ENCODE results near the gene CALD1.
A peak's percentile ranks its signal among the peaks of the same experiment; 100 is the strongest.

The CALD1 gene, protein sequence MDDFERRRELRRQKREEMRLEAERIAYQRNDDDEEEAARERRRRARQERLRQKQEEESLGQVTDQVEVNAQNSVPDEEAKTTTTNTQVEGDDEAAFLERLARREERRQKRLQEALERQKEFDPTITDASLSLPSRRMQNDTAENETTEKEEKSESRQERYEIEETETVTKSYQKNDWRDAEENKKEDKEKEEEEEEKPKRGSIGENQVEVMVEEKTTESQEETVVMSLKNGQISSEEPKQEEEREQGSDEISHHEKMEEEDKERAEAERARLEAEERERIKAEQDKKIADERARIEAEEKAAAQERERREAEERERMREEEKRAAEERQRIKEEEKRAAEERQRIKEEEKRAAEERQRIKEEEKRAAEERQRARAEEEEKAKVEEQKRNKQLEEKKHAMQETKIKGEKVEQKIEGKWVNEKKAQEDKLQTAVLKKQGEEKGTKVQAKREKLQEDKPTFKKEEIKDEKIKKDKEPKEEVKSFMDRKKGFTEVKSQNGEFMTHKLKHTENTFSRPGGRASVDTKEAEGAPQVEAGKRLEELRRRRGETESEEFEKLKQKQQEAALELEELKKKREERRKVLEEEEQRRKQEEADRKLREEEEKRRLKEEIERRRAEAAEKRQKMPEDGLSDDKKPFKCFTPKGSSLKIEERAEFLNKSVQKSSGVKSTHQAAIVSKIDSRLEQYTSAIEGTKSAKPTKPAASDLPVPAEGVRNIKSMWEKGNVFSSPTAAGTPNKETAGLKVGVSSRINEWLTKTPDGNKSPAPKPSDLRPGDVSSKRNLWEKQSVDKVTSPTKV

DNA sequence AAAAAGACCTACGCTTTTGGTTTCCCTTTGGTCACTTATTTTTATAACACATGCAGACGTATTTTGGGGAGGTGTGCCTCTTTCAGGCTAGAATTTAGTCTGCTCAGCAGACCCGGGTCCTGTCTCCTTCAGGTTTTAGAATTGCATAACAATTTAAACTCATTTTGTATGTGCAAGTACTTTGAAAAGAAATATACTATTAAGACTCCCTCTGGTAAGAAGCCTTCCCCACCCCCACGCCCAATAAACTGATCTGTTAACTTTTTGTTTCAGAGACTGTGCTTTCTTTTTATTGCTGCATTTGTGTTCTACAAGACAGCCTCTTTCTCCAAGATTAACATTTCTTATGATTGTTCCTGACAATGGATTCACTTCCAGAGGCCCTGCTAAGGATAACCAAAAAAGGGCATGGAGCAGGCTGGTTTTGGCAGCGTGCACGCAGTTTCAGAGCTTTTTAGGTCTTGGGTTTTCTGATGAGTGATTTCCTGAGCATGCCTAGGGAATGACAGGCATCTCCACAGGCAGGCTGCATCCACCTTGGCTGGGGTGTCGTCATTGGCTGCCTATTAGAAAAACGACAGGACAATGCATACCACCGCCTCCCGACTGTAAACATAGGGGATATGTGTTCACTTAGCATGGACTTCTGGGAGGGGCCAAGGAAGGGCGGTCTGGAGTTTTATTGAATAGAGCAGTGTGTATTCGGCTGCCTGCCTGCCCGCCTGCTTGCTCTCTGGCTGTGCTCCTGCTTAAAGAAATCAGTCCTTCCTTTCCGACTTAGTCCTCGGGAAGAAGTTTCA, at the start of gene CALD1:
TSS of gene CALD1 (plus strand) at position 694 of the 800 bp plus-strand sequence. CDS start 88,100 bp downstream, outside the sequence.
- DNase-seq = no peak

DNA sequence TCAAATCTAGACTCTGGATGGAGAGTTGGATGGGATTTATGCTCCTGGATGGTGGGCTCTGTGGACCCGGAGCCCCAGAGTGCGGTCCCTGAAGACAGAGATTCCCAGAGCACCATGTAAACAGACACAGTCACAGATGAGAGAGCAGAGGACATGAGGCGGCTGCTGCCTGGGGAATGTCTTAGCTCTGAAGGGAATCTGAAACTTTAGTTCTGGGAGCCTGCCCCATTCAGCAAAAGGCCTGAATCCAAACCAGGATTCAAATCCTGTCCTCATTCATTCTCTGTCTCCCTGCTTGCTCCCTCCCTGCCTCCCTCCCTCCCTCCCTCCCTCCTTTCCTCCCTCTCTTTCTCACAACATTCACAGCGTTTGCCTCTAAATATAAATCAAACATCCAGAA, 49.5 kb upstream of the CALD1 start:
- DNase-seq = no peak

DNA sequence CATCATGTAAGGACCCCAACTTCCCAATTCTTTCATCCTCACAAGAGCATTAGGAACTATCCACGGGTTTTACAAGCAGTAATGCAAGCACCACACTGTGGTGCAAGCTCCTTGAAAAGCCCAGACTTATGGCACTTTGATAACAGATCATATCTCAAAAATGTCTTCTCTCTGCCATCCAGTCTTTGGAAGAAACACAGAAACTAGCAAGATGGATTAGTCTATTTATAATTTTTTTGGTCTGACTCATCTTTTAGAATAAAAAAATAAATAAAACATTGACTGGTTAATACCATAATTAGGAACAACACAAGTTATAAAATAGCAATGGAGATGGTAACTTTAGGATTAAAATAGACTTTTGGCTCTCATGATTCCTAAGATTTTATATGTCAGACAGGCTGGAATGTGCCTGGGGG, 49.0 kb upstream of the CALD1 start:
- no peak for DNase-seq

DNA sequence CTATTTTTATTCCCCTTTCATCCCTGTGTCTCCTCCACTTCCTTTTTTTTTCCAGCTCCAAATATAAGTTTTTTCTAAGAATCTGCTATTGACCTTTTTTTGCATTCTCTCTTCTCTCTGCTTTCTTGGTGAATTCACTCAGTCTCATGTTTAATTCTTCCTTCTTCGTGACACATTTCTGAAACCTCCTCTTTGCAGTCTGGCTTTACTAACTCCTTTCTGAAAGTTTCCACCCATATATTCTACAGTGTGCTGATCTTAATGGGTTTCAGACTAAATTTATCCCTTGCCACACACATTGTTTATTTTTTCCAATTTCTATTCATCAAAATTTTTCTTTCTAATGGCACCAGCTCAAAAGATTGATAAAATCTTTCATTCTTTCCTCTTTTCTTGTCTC, 47.8 kb upstream of the CALD1 start:
- no peak for DNase-seq

DNA sequence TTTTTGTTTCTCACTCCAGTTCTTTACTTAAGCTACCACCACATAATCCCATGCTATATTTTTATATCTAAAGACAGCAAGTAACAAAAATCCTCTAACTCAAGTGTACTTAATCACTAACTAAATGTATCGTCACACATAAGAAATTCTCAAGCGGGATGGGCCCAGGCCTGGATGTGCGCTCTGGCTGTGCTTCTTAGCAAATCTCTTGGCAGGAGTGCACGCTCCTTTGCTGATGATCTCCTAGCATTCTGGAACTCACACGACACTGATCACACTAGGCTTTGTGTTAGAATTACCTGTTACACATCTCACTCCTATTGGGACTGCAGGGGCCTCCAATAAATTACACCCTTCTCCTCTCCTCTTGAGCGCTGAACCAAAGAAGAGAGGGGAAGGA, 46.7 kb upstream of the CALD1 start:
- DNase-seq = no peak

DNA sequence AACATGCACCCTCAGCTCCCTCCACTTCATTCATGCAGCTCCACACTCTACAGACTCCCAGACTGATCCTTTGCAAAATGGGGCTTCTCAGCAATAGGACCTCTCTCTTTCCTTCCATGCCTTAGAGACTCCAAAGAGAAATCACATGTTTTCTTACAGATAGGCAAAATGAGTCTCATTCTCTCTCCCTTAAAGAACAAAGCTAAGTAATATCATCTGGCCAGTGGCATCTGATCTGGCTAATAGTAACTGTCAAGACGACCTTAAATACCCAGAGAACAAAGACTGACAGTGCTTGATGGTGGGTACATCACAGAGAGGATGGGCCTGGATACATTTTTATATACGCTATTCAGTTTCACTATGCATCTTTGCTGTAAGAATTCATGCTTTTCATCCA, 43.1 kb upstream of the CALD1 start:
- DNase-seq = no peak

DNA sequence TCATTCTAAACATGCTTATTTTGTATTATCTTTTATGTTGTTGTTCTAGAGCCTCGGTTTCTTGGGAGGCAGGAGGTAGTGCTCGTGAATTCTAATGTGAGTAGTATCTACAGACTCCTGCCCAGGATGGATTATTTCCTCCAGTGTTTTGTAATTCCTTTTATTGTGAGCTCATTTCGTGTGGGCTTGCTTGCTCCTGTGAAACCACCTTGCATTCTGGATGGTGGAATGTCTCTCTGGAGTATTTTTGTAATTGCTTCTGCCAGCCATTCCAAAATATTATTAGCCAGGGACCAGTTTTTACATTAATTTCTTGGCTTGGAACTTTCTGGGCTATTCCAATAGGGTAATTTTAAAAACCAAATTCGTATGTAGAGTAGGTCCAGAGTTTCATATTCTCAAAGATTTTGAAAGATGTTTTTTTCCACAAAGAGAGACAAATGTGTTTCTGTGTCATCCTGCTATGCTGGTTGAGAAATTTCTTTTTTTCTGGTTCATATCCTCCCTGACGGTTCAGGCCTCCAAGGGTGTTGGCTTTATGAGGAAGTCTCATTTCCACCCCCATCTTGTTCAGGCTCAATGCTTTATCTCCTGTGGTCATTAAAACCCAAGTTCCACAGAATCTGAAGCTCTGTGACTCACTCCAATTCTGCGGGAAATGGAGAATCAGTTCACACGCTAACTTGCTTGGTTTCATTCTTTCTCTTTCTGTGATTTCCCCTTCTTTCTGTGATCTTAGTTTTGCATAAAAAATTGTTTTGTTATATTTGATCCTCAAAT, 41.7 kb upstream of the CALD1 start:
- no peak for DNase-seq

DNA sequence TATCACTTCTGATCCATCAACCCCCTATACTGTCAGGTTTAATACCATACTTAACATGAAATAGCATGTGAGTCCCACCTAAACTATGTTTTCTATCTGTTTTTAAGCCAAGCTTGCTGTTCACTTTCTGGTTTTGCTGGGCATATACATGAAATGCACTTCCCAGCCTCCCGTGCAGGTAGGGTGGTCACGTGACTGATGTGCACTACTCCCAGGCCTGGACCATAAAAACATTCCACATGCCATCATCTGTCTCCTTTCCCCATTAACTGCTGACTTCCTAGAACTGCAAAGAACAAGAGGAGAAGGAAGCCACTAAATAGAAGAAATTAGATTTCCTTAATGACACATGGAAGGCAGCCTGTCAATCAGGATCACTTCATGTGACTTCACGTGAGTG, 40.1 kb upstream of the CALD1 start:
- DNase-seq = no peak

DNA sequence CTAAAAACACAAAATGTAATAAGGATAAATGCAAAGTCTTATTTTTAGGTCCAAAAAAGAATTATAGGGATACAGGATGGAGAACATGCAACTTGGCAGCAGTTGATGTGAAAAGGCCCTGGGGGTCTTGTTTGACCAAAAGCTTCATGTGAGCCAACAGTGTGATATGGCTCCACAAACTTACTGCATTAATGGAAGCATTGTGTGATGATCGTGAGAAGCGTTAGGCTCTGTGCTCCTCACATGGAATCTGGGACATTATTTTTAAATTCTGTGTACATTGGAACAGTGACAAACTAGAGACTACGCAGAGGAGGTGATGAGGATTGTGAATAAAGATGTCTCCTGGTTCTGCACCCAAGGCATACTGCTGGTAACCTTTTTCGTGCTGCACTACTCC, 39.1 kb upstream of the CALD1 start:
- DNase-seq = no peak

DNA sequence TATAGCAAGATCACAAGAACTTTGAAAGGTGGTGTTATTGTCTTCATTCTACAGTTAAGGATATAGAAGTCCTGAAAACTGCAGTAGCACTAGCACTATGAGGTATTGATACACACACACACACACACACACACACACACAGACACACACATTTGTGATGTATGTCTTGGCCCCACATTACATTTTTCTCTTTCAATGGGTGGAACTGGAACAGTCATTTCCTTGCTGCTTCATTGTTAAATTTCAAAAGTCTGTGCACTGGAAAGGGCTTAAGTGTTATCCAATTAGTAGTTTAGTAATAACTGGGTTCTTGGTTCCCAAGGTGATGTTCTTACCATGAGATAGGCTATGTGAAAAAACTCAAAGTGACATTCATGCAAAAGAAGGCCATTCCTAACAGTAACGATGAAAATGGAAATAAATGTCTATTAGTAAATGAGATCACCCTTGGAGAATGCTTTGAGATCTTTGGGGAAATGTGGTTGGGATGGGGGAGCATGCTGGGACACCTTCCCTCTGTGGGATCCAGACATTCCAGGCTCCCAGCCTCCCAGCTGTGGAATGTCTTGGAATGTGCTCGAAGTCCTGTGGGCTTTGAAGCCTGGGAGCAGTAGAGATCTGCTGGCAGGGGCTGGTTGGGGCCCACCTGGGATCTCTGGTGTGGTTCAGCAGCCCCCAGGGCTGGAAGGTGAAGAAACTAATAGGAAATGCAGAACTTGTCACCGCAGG, 37.4 kb upstream of the CALD1 start:
- DNase-seq = no peak

DNA sequence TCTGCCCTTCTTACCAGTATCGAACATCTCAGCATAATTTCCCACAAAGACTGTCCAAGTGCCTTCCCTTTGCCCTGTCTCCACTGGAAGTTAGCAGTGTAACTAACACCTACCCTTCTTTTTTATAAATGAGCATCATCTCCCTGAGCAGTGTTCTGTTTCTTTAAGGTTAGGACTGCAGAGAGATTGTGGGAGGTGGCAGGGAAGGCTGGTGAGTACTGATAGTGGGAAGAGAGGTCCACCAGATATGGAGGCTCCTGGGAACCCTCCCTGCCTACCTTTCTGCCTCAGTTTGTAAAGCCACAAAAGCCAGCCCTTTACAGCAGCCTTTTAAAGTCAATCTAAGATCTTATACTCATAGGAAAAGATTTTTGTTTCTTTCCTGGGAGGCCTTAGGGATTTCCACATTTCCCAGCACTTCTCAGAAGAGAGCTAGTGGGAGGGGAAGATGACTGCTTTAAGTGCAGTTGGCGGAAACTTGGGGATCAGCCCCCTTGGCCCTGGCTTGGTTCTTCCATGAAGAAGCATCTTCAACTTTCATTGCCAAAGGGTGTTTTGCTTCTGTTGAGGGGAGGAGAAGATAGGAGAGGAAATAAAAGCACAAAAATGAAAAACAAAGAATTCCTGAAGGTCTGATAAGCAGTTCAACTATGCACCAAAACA, 36.6 kb upstream of the CALD1 start:
- DNase-seq = no peak

DNA sequence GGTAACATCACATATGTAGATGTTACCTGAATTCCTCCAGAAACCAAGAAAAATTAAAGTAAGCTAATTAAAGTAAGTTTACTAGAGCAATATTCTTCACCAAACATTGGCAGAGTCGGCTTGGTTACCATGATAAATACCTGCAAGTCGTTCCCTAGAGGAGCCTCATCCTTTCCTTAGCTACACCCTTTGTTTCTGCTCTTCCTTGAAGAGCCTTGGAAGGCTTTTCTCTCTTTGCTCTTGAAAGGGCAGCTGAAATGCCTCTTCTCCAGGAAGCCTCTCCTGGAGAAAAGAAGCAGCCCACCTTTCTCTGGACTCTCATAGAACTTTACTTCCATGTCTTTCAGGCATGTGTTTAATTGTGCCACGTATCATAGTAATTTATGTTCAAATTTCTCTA, 34.9 kb upstream of the CALD1 start:
- no peak for DNase-seq

DNA sequence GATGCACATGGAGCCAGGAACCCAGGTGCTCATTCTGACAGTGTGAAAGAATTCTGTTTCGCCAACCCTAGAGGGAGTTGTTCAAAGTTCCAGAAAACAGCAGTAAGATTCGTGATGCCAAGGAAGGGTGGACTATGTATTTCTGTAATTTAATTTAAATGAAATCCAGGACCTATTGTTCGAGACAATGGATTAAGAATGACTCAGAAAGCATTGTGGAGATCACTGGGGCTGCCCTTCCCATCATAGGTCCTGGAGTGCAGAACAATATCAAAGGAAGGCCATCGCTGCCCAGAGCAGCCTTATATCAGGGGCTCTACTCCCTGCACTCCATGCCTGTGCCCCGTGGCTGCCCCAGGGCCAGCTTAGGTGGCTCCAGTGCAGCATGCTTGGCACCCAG, 32.1 kb upstream of the CALD1 start:
- DNase-seq = no peak

DNA sequence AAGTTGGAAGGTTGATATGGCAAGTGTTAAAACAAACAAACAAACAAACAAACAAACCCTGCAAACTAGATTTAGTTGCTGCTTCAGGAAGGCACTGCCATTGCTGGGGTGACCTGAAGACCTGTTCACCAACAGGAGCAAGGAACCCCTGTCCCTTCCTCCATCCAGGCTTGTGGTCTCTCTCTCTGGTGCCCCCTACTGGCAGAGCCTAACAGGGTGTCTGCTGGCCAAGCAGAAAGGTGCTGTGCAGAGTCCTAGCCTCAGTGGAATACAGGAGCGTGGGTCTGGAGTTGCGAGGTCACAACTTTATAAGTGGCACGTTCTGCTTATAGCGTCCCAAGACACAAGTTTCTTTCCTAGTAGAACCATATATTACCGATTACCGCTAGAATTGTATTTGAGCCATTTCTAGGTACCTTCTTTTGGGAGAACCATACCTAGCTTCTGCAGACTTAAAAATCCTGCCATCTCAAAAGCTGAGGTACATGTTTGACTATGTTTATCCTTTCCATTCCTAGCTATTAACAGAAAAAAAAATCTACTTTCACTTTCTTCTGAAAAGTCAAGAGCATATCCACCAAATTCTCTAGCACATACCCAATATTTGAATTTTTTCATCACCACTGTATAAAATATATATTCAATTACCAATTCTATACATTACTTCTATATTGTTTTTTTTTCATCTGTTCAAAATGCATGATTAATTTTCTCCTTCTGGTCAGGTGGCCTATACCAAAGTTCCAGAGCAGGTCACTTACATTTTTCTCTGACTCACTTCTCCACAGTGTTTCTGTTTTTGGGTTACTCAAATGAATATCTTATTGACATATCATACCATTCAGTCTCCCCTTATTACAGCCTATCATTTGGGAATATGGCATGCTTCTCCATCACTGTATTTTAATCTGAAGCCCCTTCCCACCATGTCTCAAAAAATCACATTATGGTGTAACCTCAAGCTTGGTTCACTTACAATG, 29.1 kb upstream of the CALD1 start:
- DNase-seq = peak; percentile 70

DNA sequence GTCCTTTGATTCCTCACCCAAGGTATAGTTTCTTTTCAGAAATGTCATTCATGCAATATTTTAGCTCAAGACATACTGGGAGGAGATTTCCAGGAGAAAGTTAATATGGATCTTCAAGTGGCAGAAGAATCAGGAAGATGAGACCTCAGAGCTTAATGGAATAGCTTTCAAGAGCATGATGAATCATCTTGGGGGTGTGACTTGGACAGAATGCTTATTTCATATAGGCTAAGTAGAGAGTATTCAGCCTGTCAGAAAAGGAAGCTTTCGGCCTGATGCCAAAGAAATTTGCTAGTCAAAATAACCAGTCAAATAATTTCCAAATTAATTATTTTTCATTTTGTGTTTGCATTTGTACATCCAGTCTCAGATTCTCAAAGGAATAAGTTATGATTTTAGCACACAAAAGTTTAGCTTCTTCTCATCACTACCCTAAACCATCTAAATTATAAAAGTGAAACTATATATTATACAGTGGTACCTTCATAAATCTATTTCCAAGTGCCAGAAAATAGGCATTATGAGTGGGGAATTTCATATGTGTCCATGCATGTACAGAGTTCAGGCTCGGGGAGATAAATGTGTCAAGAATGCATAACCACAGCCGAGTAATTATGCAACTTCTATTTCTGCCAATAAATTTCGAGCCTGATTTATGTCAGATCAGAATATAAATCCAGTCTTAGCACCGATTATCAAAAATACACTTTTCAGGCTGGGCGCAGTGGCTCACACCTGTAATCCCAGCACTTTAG, 27.3 kb upstream of the CALD1 start:
- DNase-seq = no peak

DNA sequence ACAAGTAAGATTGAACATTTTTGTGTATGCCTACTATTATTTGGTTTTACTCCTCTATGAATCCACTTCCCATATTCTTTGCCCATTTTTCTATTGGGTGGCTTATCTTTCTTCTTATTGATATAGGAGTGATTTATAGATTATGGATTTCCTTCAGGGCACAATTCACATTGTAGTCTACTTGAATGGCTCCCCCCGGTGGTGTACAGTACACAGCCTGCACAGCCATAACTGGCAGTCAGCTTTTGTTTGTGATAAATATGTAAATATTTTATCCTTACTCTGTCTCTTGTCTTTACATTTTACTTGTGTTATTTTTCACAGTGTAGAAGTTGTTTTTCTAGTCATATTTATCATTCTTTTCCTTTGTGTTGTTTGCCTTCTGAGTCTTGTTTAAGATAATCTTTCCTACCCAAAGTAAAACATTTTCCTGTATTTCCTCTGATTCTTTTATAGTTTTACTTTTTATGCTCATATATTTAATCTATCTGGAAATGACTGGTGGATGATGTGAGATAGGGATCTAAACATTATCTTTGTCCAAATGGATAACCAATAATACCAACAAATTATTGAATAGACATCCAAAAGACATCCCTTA, 23.9 kb upstream of the CALD1 start:
- DNase-seq = peak; percentile 38

DNA sequence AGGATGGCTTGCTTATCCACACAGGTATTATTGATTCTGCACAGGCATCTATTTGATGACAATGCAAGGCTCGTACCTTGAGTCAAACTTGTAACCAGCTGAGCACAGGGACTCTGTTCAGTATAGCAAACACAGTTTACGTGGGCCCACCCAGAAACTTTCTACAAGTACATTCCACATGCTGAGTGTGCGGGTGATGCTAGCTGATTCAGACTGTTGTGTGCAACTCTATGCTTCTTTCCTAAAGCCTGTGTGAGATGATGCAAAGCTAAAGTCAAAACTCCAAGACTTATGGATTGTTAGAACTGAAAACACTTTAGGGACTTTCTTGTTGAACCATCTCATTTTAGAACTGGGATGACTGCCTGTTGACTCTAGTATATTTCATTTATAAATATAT, 21.5 kb upstream of the CALD1 start:
- DNase-seq = no peak

DNA sequence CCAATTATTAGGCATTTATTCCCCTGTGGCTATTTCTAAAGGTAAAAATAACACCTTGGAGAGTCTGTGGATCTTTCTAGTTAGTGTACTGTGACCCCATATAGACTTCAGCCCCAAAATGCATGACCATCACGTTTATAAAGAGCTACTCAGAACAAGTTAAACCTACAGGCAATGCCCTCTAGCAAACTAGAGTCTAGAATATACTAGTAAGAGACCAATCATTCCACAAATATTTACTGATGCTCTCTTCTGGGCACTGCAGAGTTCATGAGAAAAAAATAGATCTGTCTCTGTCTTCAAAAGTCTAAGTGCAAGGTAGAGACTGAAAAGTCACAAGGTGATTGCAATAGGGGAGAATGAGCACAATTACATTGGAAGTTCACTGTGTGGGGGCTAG, 20.5 kb upstream of the CALD1 start:
- no peak for DNase-seq

DNA sequence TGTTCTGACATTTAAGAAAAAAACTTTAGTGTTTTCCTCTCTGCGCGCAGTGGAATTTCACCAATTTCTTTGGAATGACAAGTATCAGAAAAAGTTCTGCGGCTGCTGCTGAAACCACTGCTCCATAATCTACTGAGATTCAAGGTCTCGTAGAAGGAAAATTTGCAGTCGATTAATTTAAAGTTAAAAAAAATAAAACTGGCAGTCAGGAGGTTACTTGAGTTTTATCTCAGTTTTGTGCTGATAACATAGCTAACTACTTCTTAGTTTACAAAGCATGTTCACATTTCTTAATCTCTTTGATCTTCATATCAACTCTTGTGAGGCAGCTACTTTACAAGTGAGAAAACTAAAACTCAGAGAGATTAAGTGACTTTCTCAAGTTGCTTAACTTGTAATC, 18.2 kb upstream of the CALD1 start:
- DNase-seq = no peak

All from activated CD8-positive, alpha-beta memory T cell treated with anti-CD3 and anti-CD28 coated beads, Interleukin-2, amount 50 U/mL, for 4 hours (primary cell).